HG02642 (cell line): ENCODE results near the gene HMOX2.

ENCODE experiments used
- ATAC-seq: cut with Tn5 transposase; IDR thresholded peaks from one replicate; pipeline ENCODE4 v1.9.1; 2021; ENCODE audit warnings: mild to moderate bottlenecking; ENCODE audit not compliant: unreplicated experiment, poor library complexity

HMOX2 gene

GRCh38 chr16:4463522-4464163, 12.6 kb upstream of the HMOX2 start:
- no peak for ATAC-seq

GRCh38 chr16:4465977-4466779, 10.0 kb upstream of the HMOX2 start:
- no peak for ATAC-seq

GRCh38 chr16:4467916-4468315, 8.3 kb upstream of the HMOX2 start:
- ATAC-seq = no peak

GRCh38 chr16:4468972-4469371, 7.2 kb upstream of the HMOX2 start:
- ATAC-seq = no peak

GRCh38 chr16:4471869-4472268, 4.3 kb upstream of the HMOX2 start:
- no peak for ATAC-seq

GRCh38 chr16:4472880-4473279, 3.3 kb upstream of the HMOX2 start:
- no peak for ATAC-seq

- ATAC-seq = no peak
These were observed 1.8 kb upstream of the HMOX2 start, which contains the start of gene NMRAL1 for GRCh38 chr16:4474192-4474961. Gene NMRAL1 (minus strand): TSS chr16:4474625. CDS start chr16:4474132, 493 bp downstream.

- no peak for ATAC-seq
These were observed 1.8 kb downstream of the HMOX2 start for GRCh38 chr16:4477966-4478365.

GRCh38 chr16:4481526-4481925, 5.3 kb downstream of the HMOX2 start:
- ATAC-seq = no peak

GRCh38 chr16:4481963-4482362, 5.8 kb downstream of the HMOX2 start:
- no peak for ATAC-seq

GRCh38 chr16:4486126-4486893, 10.1 kb downstream of the HMOX2 start:
- ATAC-seq = no peak

- no peak for ATAC-seq
These were observed 11.8 kb downstream of the HMOX2 start for GRCh38 chr16:4487955-4488498.

GRCh38 chr16:4488499-4488967, 12.3 kb downstream of the HMOX2 start:
- ATAC-seq = no peak

- ATAC-seq = no peak
These were observed 12.8 kb downstream of the HMOX2 start for GRCh38 chr16:4489030-4489429.

GRCh38 chr16:4491898-4492297, 15.7 kb downstream of the HMOX2 start:
- ATAC-seq = no peak

- ATAC-seq = no peak
These were observed 18.7 kb downstream of the HMOX2 start for GRCh38 chr16:4494746-4495490.

- no peak for ATAC-seq
These were observed 19.6 kb downstream of the HMOX2 start for GRCh38 chr16:4495766-4496165.

GRCh38 chr16:4496305-4496704, 20.1 kb downstream of the HMOX2 start:
- no peak for ATAC-seq

- ATAC-seq = no peak
These were observed 22.5 kb downstream of the HMOX2 start for GRCh38 chr16:4498546-4499195.
